HG02852 (cell line): ENCODE results near the gene WDR88.
"Not testable (repeated sequence)": the region's sequence is repeated elsewhere in the genome, so short reads cannot be mapped to it uniquely, and the experiment has no call there.

Experiments used
- ATAC-seq: cut with Tn5 transposase; IDR thresholded peaks from one replicate; pipeline ENCODE4 v1.9.1; 2021; ENCODE audit warnings: mild to moderate bottlenecking, moderate library complexity; ENCODE audit not compliant: unreplicated experiment

Gene WDR88

DNA sequence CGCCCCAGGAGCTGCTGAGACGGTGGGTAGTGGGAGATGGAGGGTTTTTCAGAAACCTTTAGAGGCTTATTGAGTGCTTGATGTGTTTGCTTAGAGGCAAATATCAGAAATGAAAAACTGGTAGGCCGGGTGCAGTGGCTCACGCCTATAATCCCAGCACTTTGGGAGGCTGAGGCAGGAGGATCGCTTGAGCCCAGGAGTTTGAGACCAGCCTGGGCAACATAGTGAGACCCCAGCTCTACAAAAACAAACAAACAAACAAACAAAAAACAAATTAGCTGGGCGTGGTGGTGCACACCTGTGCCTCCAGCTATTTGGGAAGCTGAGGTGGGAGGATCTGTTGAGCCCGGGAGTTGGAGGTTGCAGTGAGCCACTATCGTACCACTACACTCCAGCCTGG, 5.2 kb upstream of the WDR88 start:
- not testable (repeated sequence) for ATAC-seq

DNA sequence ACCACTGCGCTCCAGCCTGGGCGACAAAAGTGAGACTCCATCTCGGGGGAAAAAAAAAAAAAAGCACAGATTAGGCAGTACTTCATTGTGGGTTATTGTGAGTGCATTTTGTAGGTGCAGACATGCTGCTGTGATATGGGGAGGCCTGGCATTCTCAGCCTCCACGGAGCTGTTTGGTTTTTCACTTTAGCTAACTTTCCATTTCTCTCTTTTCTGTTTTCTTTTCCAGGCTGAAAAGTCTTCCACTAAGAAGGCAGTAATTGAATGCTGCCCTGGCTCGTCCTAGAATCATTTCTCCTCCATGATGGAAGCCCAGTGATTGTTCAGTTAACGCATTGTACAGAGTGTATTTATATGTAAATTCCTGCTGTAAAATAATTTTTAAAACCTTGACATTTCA, 2.0 kb upstream of the WDR88 start:
- no peak for ATAC-seq

DNA sequence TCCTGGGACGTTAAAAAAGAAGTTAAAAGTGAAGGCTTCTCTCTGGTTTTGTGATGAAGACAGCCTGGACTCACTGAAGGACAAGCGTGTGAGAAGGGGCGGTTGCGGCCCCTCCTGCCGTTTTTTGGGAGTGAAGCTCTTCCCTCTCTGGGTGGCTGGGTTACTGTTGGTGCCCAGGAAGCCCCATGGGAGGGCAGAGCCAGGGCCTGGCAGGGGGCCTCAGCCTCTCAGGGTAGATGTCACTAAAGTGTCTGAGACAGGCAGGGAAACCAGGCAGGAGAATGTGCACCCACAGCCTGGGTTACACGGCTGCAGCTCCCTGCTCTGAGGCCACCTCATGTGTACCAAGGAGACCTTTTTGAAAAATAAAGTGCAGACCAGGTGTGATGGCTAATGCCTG, 1.5 kb upstream of the WDR88 start:
- ATAC-seq, result no peak

DNA sequence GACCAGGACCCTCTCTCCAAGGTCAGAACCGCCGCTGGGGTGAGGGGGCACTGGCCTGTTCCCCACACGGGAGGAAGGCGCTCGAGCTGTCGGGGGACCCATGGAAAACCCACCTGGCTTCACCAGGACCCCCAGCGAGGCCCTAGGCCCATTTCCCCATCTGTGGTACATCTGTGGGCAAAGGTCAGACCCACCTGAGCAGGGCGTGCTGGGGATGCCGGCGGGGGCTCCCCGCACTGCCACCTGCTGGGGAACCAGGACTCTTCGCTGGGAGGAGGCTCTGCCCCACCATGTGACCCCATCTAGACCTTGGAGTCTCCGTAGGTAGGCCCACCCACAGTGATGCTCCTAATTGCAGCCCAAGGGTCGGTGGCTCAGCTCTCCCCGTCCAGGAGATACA, 511 bp downstream of the WDR88 start:
- ATAC-seq, result no peak

DNA sequence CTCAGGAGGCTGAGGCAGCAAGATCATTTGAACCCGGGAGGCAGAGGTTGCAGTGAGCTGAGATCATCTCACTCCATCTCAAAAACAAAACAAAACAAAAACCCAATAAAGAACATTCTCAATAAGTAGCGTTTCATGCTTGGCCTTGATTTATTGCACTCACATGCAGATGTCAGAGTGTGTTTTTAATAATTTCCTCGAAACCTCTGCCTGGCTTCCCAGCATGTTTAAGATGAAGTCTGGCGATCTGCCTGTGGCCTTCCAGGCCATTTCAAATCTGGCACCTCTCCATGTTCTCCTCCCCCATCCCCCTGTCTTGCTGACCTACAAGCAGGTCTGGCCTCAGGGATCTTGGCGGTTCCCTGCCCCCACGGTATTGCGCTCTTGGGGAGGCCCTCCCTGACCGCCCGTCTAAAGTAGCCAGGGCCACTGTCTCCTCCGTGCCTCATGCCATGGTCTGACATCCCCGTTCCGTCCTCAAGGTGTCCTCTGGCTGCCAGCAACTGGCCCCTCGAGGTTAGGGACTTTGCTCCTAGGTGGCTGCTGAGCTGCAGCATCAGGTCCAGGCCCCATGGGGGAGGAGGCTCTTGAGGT, 1.6 kb downstream of the WDR88 start:
- ATAC-seq, result no peak

DNA sequence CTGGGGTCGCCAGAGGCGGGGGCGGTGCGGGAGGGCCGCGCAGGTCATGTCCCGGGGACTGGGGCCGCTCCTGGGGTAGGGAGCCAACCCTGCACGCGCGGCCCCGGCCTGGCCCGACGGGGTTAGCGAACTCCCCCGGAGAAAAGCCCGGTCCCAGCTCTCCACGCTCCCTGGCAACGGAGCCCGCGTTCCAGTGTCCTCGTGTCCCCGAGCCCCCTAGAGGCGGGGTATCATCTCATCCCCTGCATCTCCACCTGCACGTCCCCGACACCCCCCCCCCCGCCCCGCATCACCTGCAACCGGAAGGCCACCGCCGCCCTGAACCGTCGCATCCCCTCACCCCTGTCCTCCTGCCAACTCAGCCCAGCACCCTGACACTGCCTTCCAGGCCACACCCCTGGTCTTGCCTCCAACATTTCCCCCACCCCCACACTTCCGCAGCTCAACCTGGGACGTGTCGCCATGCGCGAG, 2.7 kb downstream of the WDR88 start:
- ATAC-seq, result no peak

DNA sequence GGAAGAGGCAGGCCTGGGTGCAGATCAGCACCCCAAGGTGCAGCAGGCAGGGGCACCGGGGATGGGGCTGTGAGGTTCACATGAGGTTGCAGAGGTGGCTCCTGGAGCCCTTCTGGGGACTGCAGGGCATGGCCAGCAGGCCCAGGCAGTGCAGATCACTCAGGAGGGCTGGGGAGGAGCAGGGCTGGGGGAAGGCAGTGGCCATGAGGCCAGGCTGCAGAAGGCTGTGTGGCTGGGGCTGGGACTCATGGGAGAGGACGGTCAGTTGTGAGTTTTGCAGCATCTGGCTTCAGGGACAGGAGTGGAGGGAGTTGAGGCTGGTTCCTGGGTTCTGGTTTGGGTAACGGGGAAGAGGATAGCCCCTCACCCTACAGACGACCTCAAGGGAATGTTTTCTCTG, 7.3 kb downstream of the WDR88 start:
- no peak for ATAC-seq

DNA sequence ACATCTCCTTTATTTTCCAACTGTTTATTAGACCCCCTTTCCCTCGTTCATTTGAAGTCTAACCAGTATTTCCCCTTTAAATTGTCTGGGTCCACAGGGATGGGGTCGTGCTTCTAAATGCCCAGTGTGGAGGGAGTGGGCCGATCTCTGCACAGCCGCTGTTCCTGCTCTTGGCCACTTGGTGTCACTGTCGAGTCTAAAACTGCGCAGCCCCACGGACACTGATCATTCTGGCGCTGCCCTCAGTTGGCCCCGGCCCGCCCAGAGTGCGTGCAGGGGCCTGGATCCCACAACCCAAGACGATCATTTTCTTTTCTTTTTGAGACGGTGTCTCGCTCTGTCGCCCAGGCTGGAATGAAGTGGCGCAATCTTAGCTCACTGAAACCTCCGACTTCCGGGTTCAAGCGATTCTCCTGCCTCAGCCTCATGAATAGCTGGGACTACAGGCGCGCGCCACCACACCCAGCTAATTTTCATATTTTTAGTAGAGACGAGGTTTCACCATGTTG, 12.0 kb downstream of the WDR88 start:
- peak; percentile 71 for ATAC-seq

DNA sequence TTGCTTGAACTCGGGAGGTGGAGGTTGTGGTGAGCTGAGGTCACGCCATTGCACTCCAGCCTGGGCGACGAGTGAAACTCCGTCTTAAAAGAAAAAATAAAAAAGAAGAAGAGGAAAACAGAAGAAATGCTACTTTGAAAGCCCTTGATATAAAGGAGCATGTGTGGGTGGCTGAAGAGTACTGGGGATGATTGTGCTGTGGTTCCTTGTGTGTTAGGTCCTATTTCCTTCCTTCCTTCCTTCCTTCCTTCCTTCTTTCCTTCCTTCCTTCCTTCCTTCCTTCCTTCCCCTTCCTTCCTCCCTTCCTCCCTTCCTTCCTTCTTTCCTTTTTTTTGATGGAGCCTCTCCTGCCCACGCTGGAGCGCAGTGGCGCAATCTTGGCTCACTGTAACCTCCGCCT, 14.3 kb downstream of the WDR88 start:
- ATAC-seq, result no peak

DNA sequence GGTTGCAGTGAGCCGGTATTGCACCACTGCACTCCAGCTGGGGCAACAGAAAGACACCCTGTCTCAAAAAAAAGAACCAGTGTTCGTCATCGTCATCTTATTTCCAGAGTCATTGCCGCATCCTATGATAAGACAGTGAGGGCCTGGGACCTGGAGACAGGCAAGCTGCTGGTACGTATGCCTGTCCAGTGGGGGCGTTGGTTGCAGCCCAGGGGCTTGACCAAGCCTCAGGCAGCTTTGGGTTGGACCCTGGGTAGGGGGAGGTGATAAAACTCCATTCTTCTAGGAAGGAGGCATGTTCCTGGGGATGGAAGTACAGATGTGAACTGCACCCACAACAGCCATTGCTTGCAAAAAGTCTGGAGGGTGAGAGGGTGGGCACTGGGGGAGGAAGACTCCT, 15.6 kb downstream of the WDR88 start:
- ATAC-seq, result no peak

DNA sequence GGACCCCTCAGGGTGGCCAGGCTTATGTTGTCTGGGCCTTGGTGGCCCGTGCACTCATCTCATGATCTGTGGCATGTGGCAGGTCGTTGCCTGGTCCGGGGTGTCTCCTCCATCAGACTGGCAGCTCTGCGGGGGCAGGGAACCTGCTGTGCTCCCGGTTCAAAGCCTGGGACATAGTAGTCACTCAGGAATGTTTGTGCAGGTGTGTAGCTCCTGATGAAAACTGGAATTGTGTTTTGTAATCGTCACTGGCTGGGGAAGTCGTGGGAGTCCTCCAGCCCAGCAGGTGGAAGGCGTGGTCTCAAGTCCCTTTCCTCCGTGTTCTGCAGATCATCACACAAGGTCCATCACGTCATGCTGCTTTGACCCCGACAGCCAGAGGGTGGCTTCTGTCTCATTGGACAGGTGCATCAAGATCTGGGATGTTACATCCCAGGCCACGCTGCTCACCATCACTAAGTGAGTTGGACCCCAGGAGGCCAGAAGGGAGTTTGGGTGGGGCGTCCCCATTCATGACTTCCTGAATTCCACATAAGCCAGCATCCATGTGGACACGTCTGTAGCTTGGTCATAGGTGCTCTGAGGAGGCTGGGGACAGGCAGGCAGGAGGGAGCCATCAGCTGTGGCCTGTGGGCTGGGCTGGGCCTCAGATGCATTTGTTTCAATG, 19.1 kb downstream of the WDR88 start:
- ATAC-seq, result no peak

DNA sequence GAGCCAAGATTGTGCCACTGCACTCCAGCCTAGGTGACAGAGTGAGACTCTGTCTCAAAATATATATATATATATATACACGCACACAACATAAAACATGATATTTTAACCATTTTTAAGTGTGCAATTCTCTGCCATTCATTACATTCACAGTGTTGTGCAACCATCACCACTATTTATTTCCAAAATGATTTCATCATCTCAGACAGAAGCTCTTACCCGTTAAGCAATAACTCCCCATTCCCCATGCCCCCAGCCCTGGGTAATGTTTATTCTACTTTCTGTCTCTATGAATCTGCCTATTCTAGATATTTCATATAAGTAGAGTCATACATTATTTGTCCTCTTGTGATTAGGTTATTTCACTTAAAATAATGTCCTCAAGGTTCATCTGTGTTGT, 20.3 kb downstream of the WDR88 start:
- ATAC-seq, result no peak

DNA sequence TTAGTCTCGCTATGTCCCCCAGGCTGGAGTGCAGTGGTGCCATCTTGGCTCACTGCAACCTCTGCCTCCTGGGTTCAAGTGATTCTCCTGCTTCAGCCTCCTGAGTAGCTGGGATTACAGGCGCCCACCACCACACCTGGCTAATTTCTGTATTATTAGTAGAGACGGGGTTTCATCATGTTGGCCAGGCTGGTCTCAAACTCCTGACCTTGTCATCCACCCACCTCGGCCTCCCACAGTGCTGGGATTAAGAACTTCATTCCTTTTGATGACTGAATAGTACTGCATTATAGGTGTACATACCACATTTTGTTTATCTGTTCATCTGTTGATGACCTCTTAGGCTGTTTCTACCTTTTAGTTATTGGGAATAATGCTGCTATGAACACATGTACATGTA, 20.7 kb downstream of the WDR88 start:
- ATAC-seq, result not testable (repeated sequence)

DNA sequence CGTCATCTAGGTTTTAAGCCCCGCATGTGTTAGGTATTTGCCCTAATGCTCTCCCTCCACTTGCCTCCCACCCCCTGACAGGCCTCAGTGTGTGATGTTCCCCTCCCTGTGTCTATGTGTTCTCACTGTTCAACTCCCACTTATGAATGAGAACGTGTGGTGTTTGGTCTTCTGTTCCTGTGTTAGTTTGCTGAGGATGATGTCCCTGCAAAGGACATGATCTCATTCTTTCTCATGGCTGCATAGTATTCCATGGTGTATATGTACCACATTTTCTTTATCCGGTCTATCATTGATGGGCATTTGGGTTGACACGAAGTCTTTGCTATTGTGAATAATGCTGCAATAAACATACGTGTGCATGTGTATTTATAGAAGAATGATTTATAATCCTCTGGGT, 22.4 kb downstream of the WDR88 start:
- not testable (repeated sequence) for ATAC-seq

DNA sequence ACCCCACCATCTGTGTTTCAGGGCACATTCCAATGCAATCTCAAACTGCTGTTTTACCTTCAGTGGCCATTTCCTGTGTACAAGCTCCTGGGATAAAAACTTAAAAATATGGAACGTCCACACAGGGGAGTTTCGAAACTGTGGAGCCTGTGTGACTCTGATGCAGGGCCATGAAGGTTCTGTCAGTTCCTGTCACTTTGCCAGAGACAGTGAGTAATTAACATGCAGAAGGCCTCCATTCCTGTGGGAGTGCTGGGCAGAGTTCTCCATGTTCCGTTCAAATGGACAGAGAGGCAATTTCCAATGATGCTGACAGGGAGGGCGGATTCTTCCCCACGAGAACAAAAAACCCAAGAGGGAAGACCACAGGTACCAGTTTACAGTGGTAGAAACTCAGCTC, 24.4 kb downstream of the WDR88 start:
- no peak for ATAC-seq

DNA sequence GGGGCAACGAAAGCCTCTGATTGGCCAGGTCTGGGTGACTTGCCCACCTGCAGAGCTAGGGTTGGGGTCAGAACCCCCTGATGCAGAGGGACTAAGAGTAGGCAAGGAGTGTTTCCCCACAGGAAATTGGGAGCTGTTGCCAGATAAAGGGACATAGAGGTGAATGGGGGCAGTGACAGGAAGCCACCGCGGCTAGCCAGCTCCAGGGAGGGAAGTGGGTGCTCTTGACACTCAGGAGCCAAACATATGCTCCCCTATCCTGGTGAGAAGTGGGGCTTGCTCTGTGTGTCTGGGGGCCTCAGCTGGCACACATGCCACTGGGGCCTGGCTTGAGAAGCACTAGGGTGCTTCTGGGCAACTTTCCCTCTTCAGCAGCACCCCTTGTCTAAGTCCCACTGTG, 26.0 kb downstream of the WDR88 start:
- ATAC-seq, result no peak

DNA sequence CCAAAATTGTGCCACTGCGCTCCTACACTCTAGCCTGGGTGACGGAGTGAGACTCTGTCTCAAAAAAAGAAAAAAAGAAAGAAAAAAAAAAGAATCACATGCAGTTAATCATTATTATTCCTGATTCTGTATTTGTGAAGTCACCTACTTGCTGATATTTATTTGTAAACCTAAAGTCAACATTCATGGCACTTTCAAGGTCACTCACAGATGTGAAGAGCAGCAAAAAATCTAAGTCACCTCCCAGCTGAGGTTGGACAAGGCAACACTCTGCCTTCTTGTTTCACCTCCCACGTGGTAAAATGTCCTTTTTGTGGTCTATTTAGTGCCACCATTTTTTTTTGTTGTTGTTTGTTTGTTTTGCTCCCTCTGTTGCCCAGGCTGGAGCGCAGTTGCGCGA, 26.5 kb downstream of the WDR88 start:
- ATAC-seq, result no peak

DNA sequence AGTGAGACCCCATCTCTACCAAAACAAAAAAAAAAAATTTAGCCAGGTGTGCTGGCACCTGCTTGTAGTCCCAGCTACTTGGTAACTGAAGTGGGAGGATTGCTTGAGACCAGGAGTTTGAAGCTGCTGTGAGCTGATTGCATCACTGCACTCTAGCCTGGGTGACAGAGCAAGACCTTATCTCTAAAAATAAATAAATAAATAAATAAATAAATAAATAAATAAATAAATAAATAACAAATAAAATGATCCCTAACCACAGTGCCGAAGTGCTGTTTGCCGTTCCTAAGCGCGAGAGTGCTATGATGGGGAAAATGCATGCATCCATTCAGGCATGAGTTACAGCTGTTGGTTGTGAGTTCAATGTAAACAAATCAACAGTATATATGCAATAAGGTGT, 27.2 kb downstream of the WDR88 start:
- ATAC-seq, result no peak

DNA sequence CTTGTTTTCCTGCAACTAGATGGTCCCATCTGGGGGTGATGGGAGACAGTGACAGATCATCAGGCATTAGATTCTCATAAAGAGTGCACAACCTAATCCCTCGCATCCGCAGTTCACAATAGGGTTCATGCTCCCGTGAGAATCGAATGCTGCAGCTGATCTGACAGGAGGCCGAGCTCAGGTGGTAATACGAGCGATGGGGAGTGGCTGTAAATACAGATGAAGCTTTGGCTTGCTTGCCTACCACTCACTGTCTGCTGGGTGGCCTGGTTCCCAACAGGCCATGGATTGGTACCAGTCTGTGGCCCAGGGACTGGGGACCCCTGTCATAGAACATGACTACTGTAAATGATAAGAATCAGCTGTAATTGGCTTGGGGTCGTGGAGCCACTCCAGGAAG, 28.0 kb downstream of the WDR88 start:
- no peak for ATAC-seq

DNA sequence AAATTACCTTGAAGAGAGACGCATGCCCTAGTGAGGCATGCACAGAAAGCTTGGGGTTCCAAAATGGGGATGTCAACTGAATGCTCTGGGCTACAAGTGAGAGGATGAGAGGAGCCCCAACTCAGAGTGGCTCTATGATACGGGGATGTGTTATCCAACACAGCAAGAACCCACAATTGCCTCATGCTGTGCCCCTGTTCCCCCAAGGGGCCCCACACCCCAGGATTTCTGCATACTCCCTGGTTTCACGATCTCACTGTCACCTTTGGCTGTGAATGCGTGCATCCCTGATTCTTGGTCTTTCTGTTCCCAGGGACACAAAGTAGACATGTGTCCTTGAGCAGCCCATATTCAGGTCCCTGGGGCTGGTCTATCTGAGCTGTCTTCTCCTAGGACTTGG, 29.3 kb downstream of the WDR88 start:
- ATAC-seq, result no peak

DNA sequence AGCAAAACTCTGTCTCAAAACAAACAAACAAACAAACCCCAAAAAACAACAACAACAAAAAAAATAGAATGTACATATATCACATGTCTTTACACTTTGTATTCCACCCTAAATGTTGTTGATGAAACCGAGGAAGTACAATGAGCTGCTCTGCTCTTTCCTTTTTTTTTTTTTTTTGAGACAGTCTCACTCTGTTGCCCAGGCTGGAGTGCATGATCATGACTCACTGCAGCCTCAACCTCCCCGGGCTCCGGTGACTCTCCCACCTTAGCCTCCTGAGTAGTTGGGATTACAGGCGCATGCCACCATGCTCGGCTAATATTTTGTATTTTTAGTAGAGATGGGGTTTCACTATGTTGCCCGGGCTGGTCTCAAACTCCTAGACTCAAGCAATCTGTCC, 31.6 kb downstream of the WDR88 start:
- ATAC-seq, result no peak

DNA sequence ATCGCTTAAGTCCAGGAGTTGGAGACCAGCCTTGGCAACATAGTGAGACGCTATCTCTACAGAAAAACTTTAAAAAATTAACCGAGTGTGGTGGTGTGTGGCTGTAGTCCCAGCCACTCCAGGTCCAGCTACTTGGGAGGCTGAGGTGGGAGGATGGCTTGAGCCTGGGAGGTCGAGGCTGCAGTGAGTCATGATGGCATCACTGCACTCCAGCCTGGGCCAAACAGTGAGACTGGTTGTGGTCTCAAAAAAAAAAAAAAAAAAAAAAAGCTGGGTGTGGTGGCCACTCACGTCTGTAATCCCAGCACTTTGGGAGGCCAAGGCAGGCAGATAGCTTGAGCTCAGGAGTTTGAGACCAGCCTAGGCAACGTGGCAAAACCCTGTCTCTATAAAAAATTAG, 34.1 kb downstream of the WDR88 start:
- ATAC-seq, result not testable (repeated sequence)

DNA sequence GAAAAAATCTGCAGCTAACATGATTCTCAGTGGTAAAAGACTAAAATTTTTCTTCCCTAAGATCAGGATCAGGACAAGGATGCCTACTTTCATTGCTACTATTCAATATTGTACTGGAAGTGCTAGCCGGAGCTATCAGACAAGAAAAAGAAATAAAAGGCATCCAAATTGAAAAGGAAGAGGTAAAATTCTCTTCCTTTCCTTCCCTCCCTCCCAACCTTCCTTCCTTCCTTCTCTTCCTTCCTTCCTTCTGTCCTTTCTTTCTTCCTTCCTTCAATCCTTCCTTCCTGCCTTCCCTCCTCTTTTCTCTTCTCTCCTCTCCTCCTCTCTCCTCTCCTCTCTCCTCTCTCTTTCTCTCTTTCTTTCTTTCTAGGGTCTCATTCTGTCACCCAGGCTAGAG, 35.5 kb downstream of the WDR88 start:
- no peak for ATAC-seq
